22Rv1 (cell line): ENCODE measurements around the gene POC1A.

ENCODE experiments used
- H3K27ac ChIP-seq: fragments of 450-650 bp; 2 replicates; pipeline ENCODE4 v1.5.1; 2017
- CTCF ChIP-seq: fragments of 450-650 bp; IDR thresholded peaks from 2 replicates; pipeline ENCODE4 v1.5.1; 2017; ENCODE audit warnings: mild to moderate bottlenecking
- ZFX ChIP-seq: fragments of 450-650 bp; IDR thresholded peaks from 2 replicates; pipeline ENCODE4 v1.6.1; 2017; ENCODE audit warnings: antibody characterized with exemption, borderline replicate concordance

The POC1A gene

GRCh38 chr3:52070724-52071621 lies 83.2 kb downstream of the POC1A start:
- H3K27ac ChIP-seq = no peak overlapping the region
- TF ChIP-seq ZFX = no peak
- no peak for TF ChIP-seq CTCF

GRCh38 chr3:52069855-52070254 lies 84.4 kb downstream of the POC1A start:
- TF ChIP-seq ZFX (no peak), CTCF (no peak)
- H3K27ac ChIP-seq = no peak overlapping the region

- TF ChIP-seq ZFX = no peak
- TF ChIP-seq CTCF = no peak
- no peak overlapping the region for H3K27ac ChIP-seq
Observed at GRCh38 chr3:52069135-52069534, 85.1 kb downstream of the POC1A start.

- H3K27ac ChIP-seq = no peak overlapping the region
- TF ChIP-seq CTCF = no peak
- TF ChIP-seq ZFX = no peak
Observed at GRCh38 chr3:52068730-52069129, 85.5 kb downstream of the POC1A start.

GRCh38 chr3:52068055-52068571 lies 86.1 kb downstream of the POC1A start:
- no peak for TF ChIP-seq CTCF
- no peak for TF ChIP-seq ZFX
- no peak overlapping the region for H3K27ac ChIP-seq

GRCh38 chr3:52067526-52067925 lies 86.7 kb downstream of the POC1A start:
- no peak overlapping the region for H3K27ac ChIP-seq

More at GRCh38 chr3:52067526-52067925, 86.7 kb downstream of the POC1A start:
- TF ChIP-seq CTCF (no peak), ZFX (no peak)
